Naive B cell (primary cell): ENCODE results near the gene HDHD5. TPM values are rescaled to one million over a fixed set of nuclear protein-coding genes. Genes with fewer than 3 reads are reported as not detected.
A peak's percentile ranks its signal among the peaks of the same experiment; 100 is the strongest.
"Not testable (repeated sequence)": the region's sequence is repeated elsewhere in the genome, so short reads cannot be mapped to it uniquely, and the experiment has no call there.

Source experiments
- ATAC-seq, 2 donors: fragments of 150-1000 bp; cut with Tn5 transposase; 2 replicates each; pipeline ENCODE4 v1.10.0; 2021; ENCODE audit warnings: low read depth in 2 of 2, mild to moderate bottlenecking in 2 of 2, moderate library complexity in 2 of 2
- DNase-seq: peaks from one replicate; pipeline ENCODE4 v3.0.0; 2022
- H3K27ac Mint-ChIP-seq, 6 donors: one replicate each; pipeline ENCODE4 v1.8.0; 2020 to 2022; ENCODE audit warnings: mild to moderate bottlenecking in 6 of 6, mixed read lengths in 6 of 6, moderate library complexity in 5 of 6, inconsistent platforms in 2 of 6
- H3K27me3 Mint-ChIP-seq, 3 donors: one replicate each; pipeline ENCODE4 v1.8.0; 2021 to 2022; ENCODE audit warnings: mixed read lengths in 3 of 3, mild to moderate bottlenecking in 1 of 3
- H3K36me3 Mint-ChIP-seq, 2 donors: one replicate each; pipeline ENCODE4 v1.8.0; 2020 to 2022; ENCODE audit warnings: mixed read lengths in 2 of 2, inconsistent platforms in 1 of 2, mild to moderate bottlenecking in 1 of 2
- H3K4me1 Mint-ChIP-seq, 3 donors: one replicate each; pipeline ENCODE4 v1.8.0; 2020 to 2022; ENCODE audit warnings: mixed read lengths in 3 of 3, inconsistent platforms in 1 of 3, mild to moderate bottlenecking in 1 of 3, moderate library complexity in 1 of 3
- H3K4me3 Mint-ChIP-seq, 8 donors: one replicate each; pipeline ENCODE4 v1.8.0; 2020 to 2022; ENCODE audit warnings: mild to moderate bottlenecking in 8 of 8, mixed read lengths in 8 of 8, moderate library complexity in 8 of 8, inconsistent platforms in 2 of 8
- H3K9me3 Mint-ChIP-seq, 7 donors: one replicate each; pipeline ENCODE4 v1.8.0; 2020 to 2022; ENCODE audit warnings: mixed read lengths in 7 of 7, mild to moderate bottlenecking in 5 of 7, inconsistent platforms in 2 of 7, moderate library complexity in 1 of 7
- polyA plus RNA-seq, 6 donors: library from polyadenylated mRNA; unstranded; fragments of 300-500 nt; fragmentation: Illumina TruSeq; gene quantifications; one replicate each; pipeline ENCODE4 v1.2.3, GENCODE V29; 2021; ENCODE audit warnings: low read depth in 6 of 6

HDHD5 gene
- polyA plus RNA-seq, 6 donors from 2014 or later = 32.4 to 60.6 (median 46.6) TPM

DNA sequence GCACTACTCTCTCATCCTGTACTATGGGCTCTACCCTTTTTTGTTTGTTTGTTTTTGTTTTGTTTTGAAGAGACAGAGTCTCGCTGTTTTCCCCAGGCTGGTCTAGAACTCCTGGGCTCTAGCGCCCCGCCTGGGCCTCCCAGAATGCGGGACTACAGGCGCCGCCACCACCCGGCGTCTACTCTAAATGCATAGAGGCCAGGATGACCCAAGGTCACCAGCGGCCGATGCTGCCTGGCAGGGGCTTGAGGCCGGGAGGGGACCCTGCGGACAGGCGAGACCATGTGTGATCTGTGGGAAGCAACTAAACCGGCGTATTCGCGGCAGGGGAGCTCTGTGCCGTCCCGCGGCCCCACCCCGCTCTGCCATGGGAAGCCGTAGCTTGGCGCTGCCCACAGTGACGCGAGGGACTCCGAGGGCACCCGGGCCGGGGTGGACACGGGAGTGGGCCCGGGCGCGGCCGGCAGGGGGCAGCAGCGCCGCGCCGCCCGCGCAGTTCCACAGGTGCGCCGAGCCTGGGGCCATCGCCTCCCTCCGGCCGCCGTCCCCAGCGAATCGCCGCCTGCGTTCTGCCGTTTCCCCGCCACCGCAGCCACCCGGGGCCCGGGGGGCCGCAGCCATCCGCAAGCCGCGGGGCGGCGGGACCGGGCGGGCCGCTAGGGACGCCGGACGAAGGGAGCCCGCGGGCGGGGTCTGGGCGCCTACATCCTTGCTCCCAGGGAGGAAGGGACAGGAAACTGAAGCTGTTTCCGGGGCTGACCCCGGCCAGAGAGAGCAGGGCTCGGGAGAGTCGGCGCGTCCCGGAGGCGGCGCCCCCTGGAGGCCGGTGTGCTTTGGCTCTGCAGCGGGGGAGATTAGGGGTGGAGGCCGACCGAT lies 12.3 kb upstream of the HDHD5 start:
- H3K27ac Mint-ChIP-seq = peak overlapping the region in 3 of 6 donors; percentile 39 to 87 (median 81)
- H3K4me1 Mint-ChIP-seq = peaks cover 2 to 10% (median 10%) of the 10 kb centered on the region in 3 donors
- H3K36me3 Mint-ChIP-seq = no peaks in the 10 kb centered on the region
- peak overlapping the region; percentile 79 to 91 (median 86) for H3K4me3 Mint-ChIP-seq
- DNase-seq = peak; percentile 79
- no peaks in the 10 kb centered on the region for H3K9me3 Mint-ChIP-seq
- H3K27me3 Mint-ChIP-seq = peaks cover 0 to 7% (median 0%) of the 10 kb centered on the region in 3 donors
- ATAC-seq = peak; percentile 85 to 88

- H3K27ac Mint-ChIP-seq = no peak overlapping the region
- peaks cover 0 to 7% (median 4%) of the 10 kb centered on the region in 3 donors for H3K27me3 Mint-ChIP-seq
- H3K9me3 Mint-ChIP-seq = no peaks in the 10 kb centered on the region
- DNase-seq (no peak), ATAC-seq (no peak)
- H3K4me3 Mint-ChIP-seq = no peak overlapping the region
- peaks cover 2 to 10% (median 5%) of the 10 kb centered on the region in 3 donors for H3K4me1 Mint-ChIP-seq
- no peaks in the 10 kb centered on the region for H3K36me3 Mint-ChIP-seq
Measured at GRCh38 chr22:17167486-17167885, 8.4 kb upstream of the HDHD5 start.

- H3K36me3 Mint-ChIP-seq = no peaks in the 10 kb centered on the region
- no peak for ATAC-seq
- no peak for DNase-seq
- peak overlapping the region in 1 of 6 donors; percentile 68 for H3K27ac Mint-ChIP-seq
- H3K4me1 Mint-ChIP-seq = peaks cover 5 to 6% (median 6%) of the 10 kb centered on the region in 3 donors
- H3K9me3 Mint-ChIP-seq = no peaks in the 10 kb centered on the region
- peak overlapping the region in 1 of 8 donors; percentile 23 for H3K4me3 Mint-ChIP-seq
- H3K27me3 Mint-ChIP-seq = peaks cover 0 to 7% (median 4%) of the 10 kb centered on the region in 3 donors
Measured at GRCh38 chr22:17164392-17165024, 5.4 kb upstream of the HDHD5 start.

GRCh38 chr22:17162731-17163130 lies 3.7 kb upstream of the HDHD5 start:
- DNase-seq (no peak), ATAC-seq (no peak)
- peaks cover 0 to 4% (median 4%) of the 10 kb centered on the region in 3 donors for H3K27me3 Mint-ChIP-seq
- H3K4me3 Mint-ChIP-seq = peak overlapping the region in 2 of 8 donors; percentile 23 to 59
- H3K36me3 Mint-ChIP-seq = no peaks in the 10 kb centered on the region
- no peak overlapping the region for H3K27ac Mint-ChIP-seq
- H3K9me3 Mint-ChIP-seq = no peaks in the 10 kb centered on the region
- peaks cover 7 to 12% (median 11%) of the 10 kb centered on the region in 3 donors for H3K4me1 Mint-ChIP-seq

- H3K4me1 Mint-ChIP-seq = peaks cover 7 to 14% (median 12%) of the 10 kb centered on the region in 3 donors
- H3K36me3 Mint-ChIP-seq = no peaks in the 10 kb centered on the region
- no peak overlapping the region for H3K27ac Mint-ChIP-seq
- ATAC-seq (no peak), DNase-seq (no peak)
- H3K9me3 Mint-ChIP-seq = no peaks in the 10 kb centered on the region
- peaks cover 0 to 4% (median 0%) of the 10 kb centered on the region in 3 donors for H3K27me3 Mint-ChIP-seq
- H3K4me3 Mint-ChIP-seq = peak overlapping the region in 2 of 8 donors; percentile 12 to 59
Measured at GRCh38 chr22:17161991-17162390, 2.9 kb upstream of the HDHD5 start.

DNA sequence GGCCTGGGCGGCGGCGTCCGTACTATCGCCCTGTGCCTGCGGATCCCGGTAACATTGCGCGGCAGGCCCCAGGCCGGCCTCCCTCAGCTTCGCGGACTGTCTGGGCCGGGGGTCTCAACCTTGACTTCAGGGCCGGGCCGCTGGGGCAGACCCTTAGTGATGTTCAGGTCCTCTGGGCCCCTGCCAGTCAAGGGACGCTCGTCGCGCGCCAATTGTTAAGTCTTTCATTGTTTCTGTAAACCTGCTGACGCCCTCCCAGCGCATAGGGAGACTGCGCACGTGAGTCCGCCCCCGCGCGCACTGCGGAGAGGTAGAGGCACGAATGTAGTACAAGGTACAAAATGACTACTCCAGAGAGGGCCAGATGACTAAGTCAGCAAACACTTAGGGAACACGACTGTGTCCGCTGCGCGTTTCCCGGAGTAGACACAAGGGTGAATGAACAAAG lies 451 bp upstream of the HDHD5 start:
- no peak for DNase-seq
- Mint-ChIP-seq H3K36me3 (no peaks in the 10 kb centered on the region), H3K9me3 (no peaks in the 10 kb centered on the region), H3K4me3 (peak overlapping the region; percentile 81 to 93 (median 87)), H3K27ac (peak overlapping the region in 3 of 6 donors; percentile 64 to 92 (median 69)), H3K4me1 (peaks cover 12 to 35% (median 22%) of the 10 kb centered on the region in 3 donors), H3K27me3 (peaks cover 0 to 1% (median 0%) of the 10 kb centered on the region in 3 donors)
- peak; percentile 14 to 24 for ATAC-seq

DNA sequence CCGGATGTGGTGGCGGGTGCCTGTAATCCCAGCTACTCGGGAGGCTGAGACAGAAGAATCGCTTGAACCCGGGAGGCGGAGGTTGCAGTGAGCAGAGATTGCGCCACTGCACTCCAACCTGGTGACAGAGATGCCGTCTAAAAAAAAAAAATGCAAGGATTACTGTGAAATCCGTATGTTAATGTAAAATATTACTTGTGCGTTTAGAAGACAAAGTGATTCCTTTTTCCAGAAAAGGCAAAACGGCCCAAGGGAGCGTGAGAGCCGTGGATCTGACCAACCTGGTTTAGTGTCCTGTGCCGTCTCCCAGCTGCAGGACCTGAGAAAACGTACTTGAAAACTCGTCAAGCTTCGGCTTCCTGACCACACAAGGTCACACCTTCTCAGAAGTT lies 905 bp downstream of the HDHD5 start:
- Mint-ChIP-seq H3K9me3 (no peaks in the 10 kb centered on the region), H3K4me3 (peak overlapping the region; percentile 79 to 93 (median 86)), H3K27me3 (no peaks in the 10 kb centered on the region), H3K4me1 (peaks cover 12 to 37% (median 22%) of the 10 kb centered on the region in 3 donors), H3K36me3 (no peaks in the 10 kb centered on the region), H3K27ac (peak overlapping the region in 3 of 6 donors; percentile 56 to 88 (median 88))
- no peak for DNase-seq
- no peak for ATAC-seq

- H3K4me1 Mint-ChIP-seq = peaks cover 12 to 37% (median 22%) of the 10 kb centered on the region in 3 donors
- H3K4me3 Mint-ChIP-seq = peak overlapping the region; percentile 79 to 93 (median 86)
- ATAC-seq (no peak), DNase-seq (no peak)
- no peaks in the 10 kb centered on the region for H3K36me3 Mint-ChIP-seq
- H3K27ac Mint-ChIP-seq = peak overlapping the region in 2 of 6 donors; percentile 4 to 88
- H3K27me3 Mint-ChIP-seq = no peaks in the 10 kb centered on the region
- H3K9me3 Mint-ChIP-seq = no peaks in the 10 kb centered on the region
Measured at GRCh38 chr22:17157714-17158113, 1.4 kb downstream of the HDHD5 start.

DNA sequence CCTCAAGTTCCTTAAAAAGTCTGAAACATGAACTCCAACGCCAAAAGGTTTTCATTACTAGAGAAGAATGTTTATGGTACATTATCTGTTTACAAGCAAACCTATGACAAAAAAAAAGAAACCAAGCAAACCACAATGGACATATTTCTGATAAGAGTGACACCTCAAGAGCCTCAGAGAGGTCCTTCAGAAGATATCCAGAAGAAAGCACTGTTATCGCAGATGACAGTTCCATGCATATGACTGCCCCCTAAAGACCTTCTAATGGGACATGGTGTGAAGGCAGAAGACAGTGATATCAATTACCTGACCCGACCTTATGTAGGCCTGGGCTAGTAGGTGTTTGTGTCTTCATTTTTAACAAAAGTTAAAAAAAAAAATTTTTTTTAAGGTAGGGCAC lies 3.1 kb downstream of the HDHD5 start:
- peak overlapping the region in 3 of 8 donors; percentile 63 to 79 (median 65) for H3K4me3 Mint-ChIP-seq
- H3K9me3 Mint-ChIP-seq = no peaks in the 10 kb centered on the region
- peaks cover 18 to 45% (median 31%) of the 10 kb centered on the region in 3 donors for H3K4me1 Mint-ChIP-seq

DNA sequence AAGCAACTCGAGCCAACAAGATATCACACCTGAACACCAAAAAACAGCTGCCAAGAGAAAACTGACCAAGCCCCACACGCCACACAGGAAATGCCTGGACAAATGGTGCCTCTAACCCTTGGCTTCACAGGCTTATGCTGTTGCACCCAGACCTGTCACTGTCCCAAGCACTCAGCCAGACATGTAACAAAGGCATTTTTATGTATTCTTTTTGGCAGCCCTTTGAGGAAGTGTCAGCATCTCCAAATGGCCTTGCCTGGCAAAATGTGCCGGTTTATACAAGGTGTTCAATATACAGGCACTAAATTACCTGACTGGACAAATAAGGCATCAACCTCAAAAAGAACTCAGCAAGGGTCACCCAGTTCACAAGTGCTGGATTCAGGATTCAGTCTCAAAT lies 6.1 kb downstream of the HDHD5 start:
- H3K4me3 Mint-ChIP-seq = no peak overlapping the region
- peak overlapping the region in 1 of 6 donors; percentile 42 for H3K27ac Mint-ChIP-seq
- H3K9me3 Mint-ChIP-seq = no peaks in the 10 kb centered on the region
- H3K36me3 Mint-ChIP-seq = peaks cover 0 to under 1% of the 10 kb centered on the region in 2 donors
- H3K27me3 Mint-ChIP-seq = no peaks in the 10 kb centered on the region
- DNase-seq (no peak), ATAC-seq (no peak)
- peaks cover 11 to 36% (median 22%) of the 10 kb centered on the region in 3 donors for H3K4me1 Mint-ChIP-seq

More for the DNA sequence above, 3.1 kb downstream of the HDHD5 start:
- Mint-ChIP-seq H3K27me3 (no peaks in the 10 kb centered on the region), H3K36me3 (no peaks in the 10 kb centered on the region), H3K27ac (peak overlapping the region in 1 of 6 donors; percentile 15)
- ATAC-seq (no peak), DNase-seq (no peak)

DNA sequence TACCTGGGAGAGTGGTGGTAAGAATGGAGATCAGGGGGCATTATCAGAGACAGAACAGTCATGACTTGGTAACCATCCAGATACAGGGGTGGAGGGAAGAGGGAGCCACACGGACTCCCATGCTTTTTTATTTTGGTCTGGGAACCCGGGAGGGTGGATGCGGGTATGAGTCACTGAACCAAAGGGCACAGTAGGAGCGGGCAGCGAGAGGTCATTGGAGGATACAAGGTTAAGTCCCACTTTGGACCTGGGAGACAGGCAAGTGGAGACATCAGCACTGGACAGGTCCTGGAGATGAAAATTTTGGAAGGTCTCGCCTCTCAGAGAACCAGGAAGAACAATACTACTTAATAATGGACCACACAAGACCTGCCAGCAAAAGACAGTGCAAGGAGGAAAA lies 6.7 kb downstream of the HDHD5 start:
- peaks cover 5 to 7% of the 10 kb centered on the region in 2 donors for H3K36me3 Mint-ChIP-seq
- peaks cover 16 to 31% (median 19%) of the 10 kb centered on the region in 3 donors for H3K4me1 Mint-ChIP-seq

DNA sequence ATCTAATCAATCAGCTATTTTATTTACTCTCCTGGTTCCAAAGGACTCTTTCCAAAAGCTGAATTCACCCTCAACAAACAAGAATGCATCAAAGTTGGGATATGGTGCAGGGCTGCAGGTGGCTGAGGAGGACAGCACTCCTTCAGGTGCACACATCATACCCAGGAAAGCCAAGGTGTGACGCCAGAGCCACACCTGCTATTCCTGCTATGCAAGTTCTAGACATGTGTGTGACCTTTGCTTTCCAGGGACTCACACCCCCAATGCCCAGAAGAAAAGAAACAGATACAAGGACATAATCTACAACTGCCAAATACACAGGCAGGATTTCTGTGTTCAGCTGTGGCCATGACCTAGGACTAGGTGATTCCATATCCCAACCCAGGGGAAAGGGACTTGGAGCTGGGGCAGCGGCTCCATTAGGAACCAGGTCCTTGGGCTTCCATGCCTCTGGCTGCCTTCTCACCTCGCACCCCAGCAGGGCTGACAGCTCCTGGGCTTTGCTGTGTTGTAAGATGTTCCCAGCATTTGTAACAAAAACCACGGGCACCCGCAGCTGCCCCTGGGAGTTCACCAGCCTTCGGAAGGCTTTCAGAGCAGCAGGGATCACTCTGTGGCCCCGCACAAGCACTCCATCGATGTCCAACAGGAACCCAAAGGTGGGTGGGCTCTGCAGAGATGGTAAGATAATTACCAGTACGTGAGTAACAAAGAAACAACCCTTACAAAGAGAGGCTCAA lies 9.8 kb downstream of the HDHD5 start:
- Mint-ChIP-seq H3K36me3 (peaks cover 5 to 7% of the 10 kb centered on the region in 2 donors), H3K9me3 (no peaks in the 10 kb centered on the region), H3K27me3 (no peaks in the 10 kb centered on the region), H3K4me1 (peaks cover 9 to 15% (median 9%) of the 10 kb centered on the region in 3 donors), H3K4me3 (no peak overlapping the region), H3K27ac (peak overlapping the region in 1 of 6 donors; percentile 47)
- DNase-seq = no peak
- no peak for ATAC-seq

More for the DNA sequence above, 6.7 kb downstream of the HDHD5 start:
- ATAC-seq (no peak), DNase-seq (no peak)
- Mint-ChIP-seq H3K4me3 (no peak overlapping the region), H3K27ac (peak overlapping the region in 1 of 6 donors; percentile 16), H3K27me3 (no peaks in the 10 kb centered on the region), H3K9me3 (no peaks in the 10 kb centered on the region)

GRCh38 chr22:17147458-17147857 lies 11.6 kb downstream of the HDHD5 start:
- peak overlapping the region in 3 of 6 donors; percentile 83 to 89 (median 89) for H3K27ac Mint-ChIP-seq
- H3K9me3 Mint-ChIP-seq, DNase-seq, H3K4me3 Mint-ChIP-seq, H3K27me3 Mint-ChIP-seq, ATAC-seq: not testable (repeated sequence)
- peaks cover 6 to 19% (median 7%) of the 10 kb centered on the region in 3 donors for H3K4me1 Mint-ChIP-seq
- peaks cover 9 to 16% of the 10 kb centered on the region in 2 donors for H3K36me3 Mint-ChIP-seq
